ENCODE data around the gene RNF167.

DNA sequence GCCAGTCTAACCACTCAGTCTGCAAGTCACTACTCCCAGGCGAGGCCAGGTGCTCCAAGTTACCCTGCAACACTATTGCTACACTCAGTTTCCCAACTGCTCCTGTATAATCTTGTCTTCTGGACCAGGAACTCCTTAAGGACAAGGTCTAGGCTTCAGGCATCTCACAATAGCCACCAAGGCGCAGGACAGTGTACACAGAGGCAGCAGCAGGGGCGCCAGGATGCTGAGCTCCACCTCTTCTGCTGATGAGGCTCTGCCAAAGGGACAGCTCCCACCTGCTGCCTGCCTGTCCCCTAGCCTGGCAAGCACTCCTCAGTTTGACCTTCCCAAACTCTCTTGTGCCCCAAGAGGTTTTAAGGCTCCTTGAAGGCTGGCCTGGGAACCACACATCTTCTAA is 3.6 kb upstream of the RNF167 start:
- TF ChIP-seq, protein P1, sequence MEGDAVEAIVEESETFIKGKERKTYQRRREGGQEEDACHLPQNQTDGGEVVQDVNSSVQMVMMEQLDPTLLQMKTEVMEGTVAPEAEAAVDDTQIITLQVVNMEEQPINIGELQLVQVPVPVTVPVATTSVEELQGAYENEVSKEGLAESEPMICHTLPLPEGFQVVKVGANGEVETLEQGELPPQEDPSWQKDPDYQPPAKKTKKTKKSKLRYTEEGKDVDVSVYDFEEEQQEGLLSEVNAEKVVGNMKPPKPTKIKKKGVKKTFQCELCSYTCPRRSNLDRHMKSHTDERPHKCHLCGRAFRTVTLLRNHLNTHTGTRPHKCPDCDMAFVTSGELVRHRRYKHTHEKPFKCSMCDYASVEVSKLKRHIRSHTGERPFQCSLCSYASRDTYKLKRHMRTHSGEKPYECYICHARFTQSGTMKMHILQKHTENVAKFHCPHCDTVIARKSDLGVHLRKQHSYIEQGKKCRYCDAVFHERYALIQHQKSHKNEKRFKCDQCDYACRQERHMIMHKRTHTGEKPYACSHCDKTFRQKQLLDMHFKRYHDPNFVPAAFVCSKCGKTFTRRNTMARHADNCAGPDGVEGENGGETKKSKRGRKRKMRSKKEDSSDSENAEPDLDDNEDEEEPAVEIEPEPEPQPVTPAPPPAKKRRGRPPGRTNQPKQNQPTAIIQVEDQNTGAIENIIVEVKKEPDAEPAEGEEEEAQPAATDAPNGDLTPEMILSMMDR (IDR thresholded peaks at IDR 0.05 in 2 of 3, conservative IDR thresholded peaks at IDR 0.05 in 1 of 3; ENCODE audit: borderline replicate concordance in 1 of 3, insufficient read depth in 1 of 3, low read depth in 2 of 3, low read length in 2 of 3): no peak
- no peak for TF ChIP-seq EZH2 (IDR thresholded peaks at IDR 0.05)
- no peak for TF ChIP-seq POLR2A (IDR thresholded peaks at IDR 0.05; ENCODE audit: borderline replicate concordance, extremely low read depth, insufficient read depth, insufficient read length)
- TF ChIP-seq EZH2phosphoT487 (IDR thresholded peaks at IDR 0.05; ENCODE audit: borderline replicate concordance): no peak
- TF ChIP-seq SIN3A (IDR thresholded peaks at IDR 0.05; ENCODE audit: low read depth): no peak
- no peak for TF ChIP-seq ZFX (IDR thresholded peaks at IDR 0.05)
- TF ChIP-seq, protein P2, sequence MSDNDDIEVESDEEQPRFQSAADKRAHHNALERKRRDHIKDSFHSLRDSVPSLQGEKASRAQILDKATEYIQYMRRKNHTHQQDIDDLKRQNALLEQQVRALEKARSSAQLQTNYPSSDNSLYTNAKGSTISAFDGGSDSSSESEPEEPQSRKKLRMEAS (IDR thresholded peaks at IDR 0.05): no peak
- no peak for TF ChIP-seq POLR2AphosphoS5 (IDR thresholded peaks at IDR 0.05; ENCODE audit: low read depth, low read length)
- no peak for TF ChIP-seq RAD21 (IDR thresholded peaks at IDR 0.05; ENCODE audit: low read depth)
- no peak for TF ChIP-seq EGR1 (IDR thresholded peaks at IDR 0.05; ENCODE audit: low read depth)
